Spleen (tissue), 11 donors: ENCODE data around the gene INPP4B. TPM values are rescaled to one million over a fixed set of nuclear protein-coding genes. Genes with fewer than 3 reads are reported as not detected.

Source experiments
- DNase-seq: peaks from one replicate; pipeline ENCODE4 v3.0.0-alpha.2; 2020
- H3K27ac ChIP-seq, 8 donors: fragments of 200-600 bp; sonication (generic) in 7 of 8; 1 replicate in 4 of 8; 2 replicates in 4 of 8; pipeline versions ENCODE4 v1.5.0 to v1.8.0; 2016 to 2021; ENCODE audit warnings: inconsistent platforms in 4 of 8, mild to moderate bottlenecking in 4 of 8, moderate library complexity in 1 of 8
- H3K27me3 ChIP-seq, 7 donors: fragments of 200-600 bp; sonication (generic) in 6 of 7; replicated peaks in 1 of 7; 1 replicate in 4 of 7; 2 replicates in 3 of 7; pipeline versions ENCODE4 v1.5.0 to v1.8.0; 2016 to 2021; ENCODE audit warnings: inconsistent platforms in 3 of 7, mild to moderate bottlenecking in 1 of 7
- H3K36me3 ChIP-seq, 6 donors: fragments of 200-600 bp; sonication (generic) in 5 of 6; 1 replicate in 4 of 6; 2 replicates in 2 of 6; pipeline versions ENCODE4 v1.5.0 to v1.8.0; 2016 to 2021; ENCODE audit warnings: inconsistent platforms in 2 of 6
- H3K4me1 ChIP-seq, 6 donors: fragments of 200-600 bp; sonication (generic) in 5 of 6; 1 replicate in 3 of 6; 2 replicates in 3 of 6; pipeline versions ENCODE4 v1.5.0 to v1.8.0; 2016 to 2021; ENCODE audit warnings: inconsistent platforms in 3 of 6
- H3K4me3 ChIP-seq, 8 donors: fragments of 200-600 bp; sonication (generic) in 7 of 8; 1 replicate in 4 of 8; 2 replicates in 4 of 8; pipeline versions ENCODE4 v1.5.0 to v1.8.0; 2016 to 2021; ENCODE audit warnings: inconsistent platforms in 4 of 8, mild to moderate bottlenecking in 4 of 8, moderate library complexity in 2 of 8
- H3K9me3 ChIP-seq, 8 donors: fragments of 200-600 bp; sonication (generic) in 7 of 8; 1 replicate in 4 of 8; 2 replicates in 4 of 8; pipeline versions ENCODE4 v1.5.0 to v1.8.0; 2016 to 2021; ENCODE audit warnings: inconsistent platforms in 4 of 8
- POLR2A ChIP-seq, 3 donors: fragments of 450-650 bp; IDR thresholded peaks; one replicate each; pipeline ENCODE4 v1.5.1; 2017; ENCODE audit warnings: antibody characterized with exemption in 3 of 3, mild to moderate bottlenecking in 1 of 3
- POLR2AphosphoS5 ChIP-seq, 3 donors: sonication (generic); formaldehyde crosslinking; IDR thresholded peaks; one replicate each; pipeline ENCODE4 v1.5.1; 2017; ENCODE audit warnings: antibody characterized with exemption in 3 of 3
- WGBS, 5 donors: extraction: QIAGEN DNeasy Blood & Tissue Kit in 3 of 5; methylation state at CpG; one replicate each; pipeline versions ENCODE4 v1.1.5 to v1.1.7; 2013 to 2018; 5-methylcytosine and 5-hydroxymethylcytosine counted together
- intact Hi-C: fragments of 100-400 bp; cut with DNase I; formaldehyde crosslinking; loops from one replicate; pipeline ENCODE4 v1.15.0; 2023; ENCODE audit warnings: low total_unique reads
- polyA plus RNA-seq, 3 donors: library from polyadenylated mRNA; stranded (reverse); fragments of 200-250 nt; gene quantifications; one replicate each; pipeline ENCODE4 v1.2.1, GENCODE V29; 2013
- total RNA-seq, 7 donors: library from RNA; depleted of rRNA in 3 of 7; stranded (reverse); fragments of >200 nt in 3 of 7; fragmentation: NEBNext Ultra II Directional in 4 of 7; extraction: Animal tissue kit (Norgen Biotek cat#: 25700) in 4 of 7; gene quantifications; one replicate each; pipeline versions ENCODE4 v1.1.0 to v1.2.1, GENCODE V29; 2016 to 2021
- TF ChIP-seq, protein P1 (sequence below), 11 experiments: fragments of 200-600 bp in 7 of 11; fragments of 450-650 bp in 4 of 11; sonication (generic) in 4 of 11; IDR thresholded peaks in 8 of 11; conservative IDR thresholded peaks in 3 of 11; 1 replicate in 7 of 11; 2 replicates in 4 of 11; pipeline versions ENCODE4 v1.4.0 to v1.8.0; 2016 to 2021; ENCODE audit warnings: antibody characterized with exemption in 11 of 11, inconsistent platforms in 4 of 11, mild to moderate bottlenecking in 1 of 11
- donor health status: healthy with polysubstance abuse.
- donor health status: DM: no; HTN: no; CAD: no; lungs with moderate emphysema.
- donor health status: DM: no; HTN: no; CAD: no.
- donor health status: Bipolar disorder and iron deficiency.
- donor health status: healthy.
- donor health status: DM: no; HTN: no; CAD: no.
- donor health status: DM: yes; HTN: yes; CAD: no.

INPP4B gene
- total and polyA plus RNA-seq, 10 donors = 0.78 to 31.6 (median 26.8) TPM

DNA sequence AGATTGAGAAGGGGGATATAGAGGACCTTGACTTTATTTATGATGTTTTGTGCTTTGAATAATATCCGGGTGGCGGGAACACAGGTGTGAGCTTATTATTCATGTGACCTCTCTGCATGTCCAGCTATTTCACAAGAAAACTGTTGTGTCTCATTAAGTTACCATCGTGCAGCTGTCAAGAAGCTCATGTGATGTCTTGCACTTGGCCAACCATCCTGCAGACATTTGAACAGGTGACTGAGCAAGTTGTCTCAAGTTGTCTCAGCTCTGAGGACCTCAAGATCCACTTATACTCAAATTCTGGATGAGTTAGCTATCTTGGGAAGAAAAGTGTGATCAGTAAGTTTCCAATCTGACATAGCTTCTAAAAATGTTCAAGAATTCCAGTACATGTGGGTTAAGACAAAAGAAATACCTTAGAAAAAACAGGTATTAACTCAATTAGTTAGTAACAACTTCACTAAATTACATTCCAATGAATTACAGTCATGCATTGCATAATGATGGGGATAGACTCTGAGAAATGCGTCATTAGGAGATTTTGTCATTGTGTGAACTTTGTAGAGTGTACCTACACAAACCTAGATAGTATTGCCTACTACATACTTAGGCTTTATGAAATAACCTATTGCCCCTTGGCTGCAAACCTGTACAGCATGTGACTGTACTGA is 462.2 kb downstream of the INPP4B start:
- TF ChIP-seq POLR2AphosphoS5 (IDR thresholded peaks at IDR 0.05) (no peak), POLR2A (IDR thresholded peaks at IDR 0.05) (no peak)
- TF ChIP-seq, protein P1, sequence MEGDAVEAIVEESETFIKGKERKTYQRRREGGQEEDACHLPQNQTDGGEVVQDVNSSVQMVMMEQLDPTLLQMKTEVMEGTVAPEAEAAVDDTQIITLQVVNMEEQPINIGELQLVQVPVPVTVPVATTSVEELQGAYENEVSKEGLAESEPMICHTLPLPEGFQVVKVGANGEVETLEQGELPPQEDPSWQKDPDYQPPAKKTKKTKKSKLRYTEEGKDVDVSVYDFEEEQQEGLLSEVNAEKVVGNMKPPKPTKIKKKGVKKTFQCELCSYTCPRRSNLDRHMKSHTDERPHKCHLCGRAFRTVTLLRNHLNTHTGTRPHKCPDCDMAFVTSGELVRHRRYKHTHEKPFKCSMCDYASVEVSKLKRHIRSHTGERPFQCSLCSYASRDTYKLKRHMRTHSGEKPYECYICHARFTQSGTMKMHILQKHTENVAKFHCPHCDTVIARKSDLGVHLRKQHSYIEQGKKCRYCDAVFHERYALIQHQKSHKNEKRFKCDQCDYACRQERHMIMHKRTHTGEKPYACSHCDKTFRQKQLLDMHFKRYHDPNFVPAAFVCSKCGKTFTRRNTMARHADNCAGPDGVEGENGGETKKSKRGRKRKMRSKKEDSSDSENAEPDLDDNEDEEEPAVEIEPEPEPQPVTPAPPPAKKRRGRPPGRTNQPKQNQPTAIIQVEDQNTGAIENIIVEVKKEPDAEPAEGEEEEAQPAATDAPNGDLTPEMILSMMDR (IDR thresholded peaks at IDR 0.05 in 8 of 11, conservative IDR thresholded peaks at IDR 0.05 in 3 of 11) = no peak
- WGBS, 5 donors = 88 to 93% (median 91%) methylated on average over 4 of the region's 4 CpGs
- Histone ChIP-seq H3K27ac (no peak overlapping the region), H3K27me3 (no peaks in the 10 kb centered on the region), H3K36me3 (no peaks in the 10 kb centered on the region), H3K4me3 (no peak overlapping the region), H3K4me1 (peaks cover 0 to 7% (median under 1%) of the 10 kb centered on the region in 6 donors), H3K9me3 (no peaks in the 10 kb centered on the region)
- no peak for DNase-seq
- intact Hi-C loops = no loop called here

DNA sequence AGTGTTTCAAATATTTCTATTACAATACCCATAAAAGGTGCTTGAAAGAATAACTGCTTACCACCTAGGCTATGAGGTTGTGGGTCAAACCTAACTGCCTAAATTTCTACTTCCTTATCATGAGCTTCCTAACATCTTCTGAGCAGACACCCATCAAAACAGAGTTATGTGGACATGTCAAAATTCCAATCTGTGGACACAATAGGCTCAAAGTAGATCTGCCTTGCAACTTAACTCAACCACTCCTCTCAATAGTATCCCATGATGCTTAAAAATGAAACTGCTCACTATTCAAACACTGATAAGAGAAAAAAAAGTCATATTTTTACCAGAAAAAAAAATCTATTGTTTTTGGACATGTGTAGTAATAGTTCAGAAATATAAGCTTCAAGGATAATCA is 462.7 kb downstream of the INPP4B start:
- intact Hi-C loops = no loop called here
- H3K27me3 ChIP-seq = no peaks in the 10 kb centered on the region
- H3K36me3 ChIP-seq = no peaks in the 10 kb centered on the region
- H3K9me3 ChIP-seq = no peaks in the 10 kb centered on the region
- peaks cover 0 to 9% (median 1%) of the 10 kb centered on the region in 6 donors for H3K4me1 ChIP-seq
- H3K4me3 ChIP-seq = no peak overlapping the region
- TF ChIP-seq POLR2AphosphoS5 (IDR thresholded peaks at IDR 0.05) = no peak
- H3K27ac ChIP-seq = no peak overlapping the region
- no peak for DNase-seq

DNA sequence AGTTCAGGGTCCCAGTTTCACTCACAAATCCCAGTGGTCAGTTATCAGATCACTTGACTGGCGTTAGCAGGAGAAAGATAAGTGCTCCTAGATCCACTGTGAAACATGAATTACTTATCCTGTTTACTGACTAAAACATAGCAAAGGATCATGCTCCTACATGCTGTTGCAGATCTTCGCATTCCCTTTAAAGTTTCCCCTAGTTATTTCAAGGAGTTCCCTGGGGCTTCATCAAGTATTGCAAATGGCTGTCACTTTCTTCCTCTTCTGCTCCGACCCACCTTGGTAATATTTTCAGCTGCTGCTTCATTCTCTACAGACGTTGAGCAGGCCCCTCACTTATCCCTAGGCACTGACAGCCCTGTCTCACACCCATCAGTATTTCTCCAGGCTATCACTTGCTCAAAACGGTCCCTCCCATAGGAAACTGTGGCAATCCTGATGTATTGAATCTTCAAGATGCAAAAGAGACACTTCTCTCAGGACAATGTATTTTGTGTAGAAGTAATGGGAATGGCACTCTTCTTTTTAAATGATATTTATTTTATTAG is 466.0 kb downstream of the INPP4B start:
- H3K36me3 ChIP-seq = no peaks in the 10 kb centered on the region
- H3K4me3 ChIP-seq = no peak overlapping the region
- TF ChIP-seq, protein P1 (IDR thresholded peaks at IDR 0.05 in 8 of 11, conservative IDR thresholded peaks at IDR 0.05 in 3 of 11) = no peak
- TF ChIP-seq POLR2AphosphoS5 (IDR thresholded peaks at IDR 0.05) (no peak), POLR2A (IDR thresholded peaks at IDR 0.05) (no peak)
- intact Hi-C loops = no loop called here
- 83 to 93% (median 85%) methylated on average over 5 of the region's 5 CpGs for WGBS, 5 donors
- no peaks in the 10 kb centered on the region for H3K27me3 ChIP-seq
- DNase-seq = no peak
- H3K4me1 ChIP-seq = peaks cover 0 to 32% (median 10%) of the 10 kb centered on the region in 6 donors
- H3K9me3 ChIP-seq = no peaks in the 10 kb centered on the region
- H3K27ac ChIP-seq = peak overlapping the region in 1 of 8 donors; percentile 32

DNA sequence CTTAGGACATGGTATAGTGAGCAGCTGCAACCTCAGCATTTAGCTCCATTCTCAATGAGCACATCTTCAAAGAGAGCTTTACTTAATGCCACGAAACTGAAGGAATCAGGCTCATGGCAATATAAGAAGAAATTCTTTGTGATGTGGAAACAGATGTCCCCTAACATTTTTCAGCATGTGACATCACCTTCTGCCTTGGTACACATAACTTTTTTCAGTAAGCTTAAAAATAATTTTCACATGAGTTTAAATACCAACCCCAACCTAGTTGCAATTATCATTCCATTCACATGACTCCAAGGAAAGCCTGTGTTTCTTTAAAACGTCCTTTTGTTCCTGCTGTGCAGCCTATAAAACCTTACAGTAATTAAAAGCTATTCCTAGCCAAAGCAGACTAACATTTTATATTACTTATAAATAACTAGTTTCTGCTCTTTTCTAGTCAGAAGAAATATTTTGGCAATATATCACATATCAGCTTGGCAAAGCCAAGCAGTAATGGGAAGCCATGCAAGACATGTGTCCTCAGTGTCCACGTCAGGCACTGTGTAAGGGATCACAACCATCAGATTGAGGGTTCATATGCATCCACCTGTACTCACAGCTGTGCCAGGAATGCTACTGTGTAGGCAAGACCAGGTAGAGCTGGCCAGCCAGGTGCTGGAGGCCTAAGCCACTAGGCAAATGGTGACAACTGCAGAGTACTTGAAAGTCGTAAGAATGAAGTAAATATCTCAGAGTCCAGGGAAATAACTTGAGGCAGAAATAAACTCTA is 466.6 kb downstream of the INPP4B start:
- 64 to 89% (median 84%) methylated on average over 4 of the region's 4 CpGs for WGBS, 5 donors
- Histone ChIP-seq H3K27me3 (no peaks in the 10 kb centered on the region), H3K4me3 (no peak overlapping the region)

More for the DNA sequence above, 466.6 kb downstream of the INPP4B start:
- H3K27ac ChIP-seq = peak overlapping the region in 1 of 8 donors; percentile 32
- peaks cover 0 to 32% (median 10%) of the 10 kb centered on the region in 6 donors for H3K4me1 ChIP-seq
- H3K9me3 ChIP-seq = no peaks in the 10 kb centered on the region
- intact Hi-C loops = no loop called here
- H3K36me3 ChIP-seq = no peaks in the 10 kb centered on the region
- TF ChIP-seq POLR2A (IDR thresholded peaks at IDR 0.05) = no peak
- TF ChIP-seq POLR2AphosphoS5 (IDR thresholded peaks at IDR 0.05) = no peak
- TF ChIP-seq, protein P1 (IDR thresholded peaks at IDR 0.05 in 8 of 11, conservative IDR thresholded peaks at IDR 0.05 in 3 of 11) = no peak
- no peak for DNase-seq
